Activated naive CD4-positive, alpha-beta T cell treated with anti-CD3 and anti-CD28 coated beads, Interleukin-2, amount 10 ng/mL, durations not matched to agents 5 hours and 36 hours (primary cell): ENCODE results near the gene HNRNPM. TPM values are rescaled to one million over a fixed set of nuclear protein-coding genes. Genes with fewer than 3 reads are reported as not detected.

Source experiments
- total RNA-seq, 2 experiments: library from RNA; stranded (reverse); gene quantifications; one replicate each; pipeline ENCODE4 v1.2.3, GENCODE V29; 2021

Gene HNRNPM, protein sequence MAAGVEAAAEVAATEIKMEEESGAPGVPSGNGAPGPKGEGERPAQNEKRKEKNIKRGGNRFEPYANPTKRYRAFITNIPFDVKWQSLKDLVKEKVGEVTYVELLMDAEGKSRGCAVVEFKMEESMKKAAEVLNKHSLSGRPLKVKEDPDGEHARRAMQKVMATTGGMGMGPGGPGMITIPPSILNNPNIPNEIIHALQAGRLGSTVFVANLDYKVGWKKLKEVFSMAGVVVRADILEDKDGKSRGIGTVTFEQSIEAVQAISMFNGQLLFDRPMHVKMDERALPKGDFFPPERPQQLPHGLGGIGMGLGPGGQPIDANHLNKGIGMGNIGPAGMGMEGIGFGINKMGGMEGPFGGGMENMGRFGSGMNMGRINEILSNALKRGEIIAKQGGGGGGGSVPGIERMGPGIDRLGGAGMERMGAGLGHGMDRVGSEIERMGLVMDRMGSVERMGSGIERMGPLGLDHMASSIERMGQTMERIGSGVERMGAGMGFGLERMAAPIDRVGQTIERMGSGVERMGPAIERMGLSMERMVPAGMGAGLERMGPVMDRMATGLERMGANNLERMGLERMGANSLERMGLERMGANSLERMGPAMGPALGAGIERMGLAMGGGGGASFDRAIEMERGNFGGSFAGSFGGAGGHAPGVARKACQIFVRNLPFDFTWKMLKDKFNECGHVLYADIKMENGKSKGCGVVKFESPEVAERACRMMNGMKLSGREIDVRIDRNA
- 100 to 1,000 TPM; 216 to 222 TPM for total RNA-seq

GRCh38 chr19:8444677-8445487 lies at the start of gene HNRNPM:
TSS of gene HNRNPM (plus strand) at chr19:8444975. CDS start at chr19:8444999, 24 bp downstream.

GRCh38 chr19:8412783-8413628 lies 31.8 kb upstream of the HNRNPM start, which contains the start of gene MARCHF2:
TSS of gene MARCHF2 (plus strand) at chr19:8413305. CDS start at chr19:8421841, 8,536 bp downstream.

DNA sequence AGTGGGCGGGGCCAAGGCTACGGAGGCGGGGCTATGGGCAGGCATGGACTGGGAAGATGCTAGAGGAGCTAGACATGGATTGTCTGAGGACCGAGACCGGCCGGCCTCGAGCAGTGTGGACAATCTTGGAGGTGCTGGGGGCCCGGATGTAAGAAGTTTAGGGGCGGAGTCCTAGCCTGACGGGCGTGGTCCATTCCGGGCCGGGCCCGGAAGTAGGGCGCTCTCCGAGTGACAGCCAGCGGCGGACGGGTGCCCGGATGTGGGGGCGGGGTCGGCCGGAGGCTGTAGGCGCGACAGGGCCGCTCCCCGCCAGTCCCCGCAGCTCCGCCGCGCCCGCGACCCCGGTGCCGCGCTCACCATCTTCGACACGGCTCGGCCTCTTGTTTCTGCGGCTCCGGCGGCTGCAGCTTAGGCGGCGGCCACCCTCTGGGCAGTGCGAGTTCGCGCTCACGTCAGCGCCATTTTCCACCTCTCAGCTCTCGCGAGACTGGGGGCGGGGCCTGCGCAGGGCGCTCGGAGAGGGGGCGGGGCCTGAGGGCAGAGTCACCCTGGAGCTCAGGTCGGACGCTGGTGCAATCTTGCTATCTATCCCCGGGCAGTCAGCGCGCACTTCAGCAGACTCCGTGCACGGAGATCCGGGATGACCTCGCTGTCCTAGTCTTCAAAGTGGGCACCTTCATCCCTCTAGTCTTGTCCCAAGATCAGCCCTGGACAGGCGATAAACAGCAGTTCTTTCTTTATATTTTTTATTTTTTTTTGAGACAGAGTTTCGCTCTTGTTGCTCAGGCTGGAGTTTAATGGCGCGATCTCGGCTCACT lies 69.1 kb downstream of the HNRNPM start, which contains the start of gene ZNF414:
Gene ZNF414 (minus strand): TSS at position 481 of the 818 bp plus-strand sequence. CDS start 121 bp downstream, at position 360.

Other genes with a start within 250 kb of the HNRNPM start
- gene CERS4, start 235.6 kb upstream of the HNRNPM start, total RNA-seq = 10 to 100 TPM; 31.4 to 35.3 TPM
- 10 to 100 TPM; 33.3 to 36.2 TPM for gene CD320, start 136.6 kb upstream of the HNRNPM start, total RNA-seq
- gene NDUFA7, start 123.6 kb upstream of the HNRNPM start, total RNA-seq = 10 to 100 TPM; 50.9 to 58.4 TPM
- 1,000 to 10,000 TPM; 2,514 to 2,699 TPM for gene RPS28, start 123.5 kb upstream of the HNRNPM start, total RNA-seq
- 1 to 10 TPM; 8.7 to 9.1 TPM for gene KANK3, start 101.7 kb upstream of the HNRNPM start, total RNA-seq
- gene ANGPTL4, start 80.8 kb upstream of the HNRNPM start, total RNA-seq = under 1 TPM; 0.38 to 0.75 TPM
- 10 to 100 TPM; 89.4 to 97.0 TPM for gene RAB11B, start 54.6 kb upstream of the HNRNPM start, total RNA-seq
- gene MARCHF2, start 31.7 kb upstream of the HNRNPM start, total RNA-seq = 10 to 100 TPM; 23.1 to 23.5 TPM
- 1 to 10 TPM; 1.2 to 1.3 TPM for gene PRAM1, start 57.7 kb downstream of the HNRNPM start, total RNA-seq
- gene ZNF414, start 69.2 kb downstream of the HNRNPM start, total RNA-seq = 10 to 100 TPM; 40.1 to 45.5 TPM
- gene MYO1F, start 132.5 kb downstream of the HNRNPM start, total RNA-seq = 100 to 1,000 TPM; 250 to 269 TPM
- gene ADAMTS10, start 165.7 kb downstream of the HNRNPM start, total RNA-seq = 10 to 100 TPM; 19.3 to 24.7 TPM
- not detected for gene NFILZ, start 185.7 kb downstream of the HNRNPM start, total RNA-seq